ENCODE data around the gene STRN4. TPM values are rescaled to one million over a fixed set of nuclear protein-coding genes. Genes with fewer than 3 reads are reported as not detected.

STRN4 gene
- 69.8 to 77.3 TPM (median 76.7 TPM) in 3 replicates for total RNA-seq
- long read RNA-seq, transcript STRN4-201 (18 exons, 3,210 nt): major isoform, 91 of 149 reads
- long read RNA-seq, transcript STRN4-202 (18 exons, 3,628 nt): minor isoform, 21 of 149 reads
- long read RNA-seq, partial matches to known transcripts: 23 of 149 reads
- long read RNA-seq, other reads (novel, unspliced or antisense): 9 of 149 reads

- no peak for DNase-seq (ENCODE audit: low spot score)
- peak within 1 kb of the TSS; percentile 97 for H3K4me3 Mint-ChIP-seq (ENCODE audit: unreplicated experiment)
- no peak for TF ChIP-seq CTCF (IDR thresholded peaks at IDR 0.05)
- no peaks in the 10 kb centered on the region for H3K27me3 Mint-ChIP-seq (ENCODE audit: low read depth)
- H3K36me3 Mint-ChIP-seq (ENCODE audit: low read depth): no peaks in the 10 kb centered on the region
- no peaks in the 10 kb centered on the region for H3K9me3 Mint-ChIP-seq (ENCODE audit: low read depth)
- peak within 1 kb of the TSS; percentile 86 for H3K27ac Mint-ChIP-seq (ENCODE audit: unreplicated experiment)
- peaks cover 37% of the 10 kb centered on the region for H3K4me1 Mint-ChIP-seq (ENCODE audit: low read depth)
These were observed at the start of gene STRN4 for GRCh38 chr19:46746281-46747057. TSS of gene STRN4 (minus strand) at chr19:46746450. CDS start at chr19:46746430, 20 bp downstream.

- H3K9me3 Mint-ChIP-seq (ENCODE audit: low read depth): no peaks in the 10 kb centered on the region
- TF ChIP-seq CTCF (IDR thresholded peaks at IDR 0.05): no peak
- no peak overlapping the region for H3K27ac Mint-ChIP-seq (ENCODE audit: unreplicated experiment)
- no peaks in the 10 kb centered on the region for H3K27me3 Mint-ChIP-seq (ENCODE audit: low read depth)
- no peak for DNase-seq (ENCODE audit: low spot score)
- peaks cover 23% of the 10 kb centered on the region for H3K4me1 Mint-ChIP-seq (ENCODE audit: low read depth)
- H3K4me3 Mint-ChIP-seq (ENCODE audit: unreplicated experiment): no peak overlapping the region
- H3K36me3 Mint-ChIP-seq (ENCODE audit: low read depth): no peaks in the 10 kb centered on the region
These were observed 45.7 kb upstream of the STRN4 start for GRCh38 chr19:46791944-46792343.

- H3K27ac Mint-ChIP-seq (ENCODE audit: unreplicated experiment): no peak overlapping the region
These were observed 43.1 kb upstream of the STRN4 start for GRCh38 chr19:46789371-46789770.

GRCh38 chr19:46788968-46789338 is 42.7 kb upstream of the STRN4 start:
- H3K4me1 Mint-ChIP-seq (ENCODE audit: low read depth): peaks cover 29% of the 10 kb centered on the region
- H3K9me3 Mint-ChIP-seq (ENCODE audit: low read depth): no peaks in the 10 kb centered on the region
- no peak for DNase-seq (ENCODE audit: low spot score)
- H3K27me3 Mint-ChIP-seq (ENCODE audit: low read depth): no peaks in the 10 kb centered on the region
- no peak for TF ChIP-seq CTCF (IDR thresholded peaks at IDR 0.05)
- H3K36me3 Mint-ChIP-seq (ENCODE audit: low read depth): peaks cover 8% of the 10 kb centered on the region
- H3K27ac Mint-ChIP-seq (ENCODE audit: unreplicated experiment): no peak overlapping the region
- H3K4me3 Mint-ChIP-seq (ENCODE audit: unreplicated experiment): no peak overlapping the region

More at GRCh38 chr19:46789371-46789770, 43.1 kb upstream of the STRN4 start:
- no peak for TF ChIP-seq CTCF (IDR thresholded peaks at IDR 0.05)
- H3K36me3 Mint-ChIP-seq (ENCODE audit: low read depth): peaks cover 6% of the 10 kb centered on the region
- no peak for DNase-seq (ENCODE audit: low spot score)
- peaks cover 25% of the 10 kb centered on the region for H3K4me1 Mint-ChIP-seq (ENCODE audit: low read depth)
- H3K9me3 Mint-ChIP-seq (ENCODE audit: low read depth): no peaks in the 10 kb centered on the region
- no peaks in the 10 kb centered on the region for H3K27me3 Mint-ChIP-seq (ENCODE audit: low read depth)
- no peak overlapping the region for H3K4me3 Mint-ChIP-seq (ENCODE audit: unreplicated experiment)

GRCh38 chr19:46788262-46788967 is 42.2 kb upstream of the STRN4 start, which contains the start of gene SLC1A5:
TSS of gene SLC1A5 (minus strand) at chr19:46788594. CDS start at chr19:46787965, 629 bp downstream.
- peaks cover 34% of the 10 kb centered on the region for H3K4me1 Mint-ChIP-seq (ENCODE audit: low read depth)
- H3K9me3 Mint-ChIP-seq (ENCODE audit: low read depth): no peaks in the 10 kb centered on the region
- DNase-seq (ENCODE audit: low spot score): peak; percentile 98
- H3K27me3 Mint-ChIP-seq (ENCODE audit: low read depth): no peaks in the 10 kb centered on the region
- H3K36me3 Mint-ChIP-seq (ENCODE audit: low read depth): peaks cover 14% of the 10 kb centered on the region
- H3K4me3 Mint-ChIP-seq (ENCODE audit: unreplicated experiment): peak within 1 kb of the TSS; percentile 99
- TF ChIP-seq CTCF (IDR thresholded peaks at IDR 0.05): peak; percentile 30
- peak within 1 kb of the TSS; percentile 100 for H3K27ac Mint-ChIP-seq (ENCODE audit: unreplicated experiment)
